SK-N-SH treated with all-trans-retinoic acid at 6 μM for 48 hours (cell line): Measurements from ENCODE around the gene LEMD2.

Experiments
- ATAC-seq: fragments of 200-7000 bp; cut with Tn5 transposase; 3 replicates; pipeline ENCODE4 v1.9.1; 2020; ENCODE audit warnings: mild to moderate bottlenecking, moderate library complexity
- ARNTL ChIP-seq: fragments of 450-650 bp; formaldehyde crosslinking; IDR thresholded peaks from 2 replicates; pipeline ENCODE4 v1.5.0; 2020; ENCODE audit warnings: low read depth, mild to moderate bottlenecking, moderate library complexity, borderline replicate concordance
- CREB5 ChIP-seq: fragments of 250-450 bp; sonication (Bioruptor Pico); IDR thresholded peaks from 2 replicates; pipeline ENCODE4 v1.5.1; 2020; ENCODE audit warnings: low read depth, mild to moderate bottlenecking, moderate library complexity
- CSDC2 ChIP-seq: fragments of 250-450 bp; sonication (Bioruptor Pico); IDR thresholded peaks from 2 replicates; pipeline ENCODE4 v1.5.0; 2020; ENCODE audit warnings: mild to moderate bottlenecking, moderate library complexity
- CSRNP3 ChIP-seq: fragments of 250-450 bp; sonication (Bioruptor Pico); IDR thresholded peaks from 2 replicates; pipeline ENCODE4 v1.5.1; 2021; ENCODE audit warnings: mild to moderate bottlenecking, moderate library complexity
- ESRRG ChIP-seq: fragments of 250-450 bp; sonication (Bioruptor Pico); IDR thresholded peaks from 2 replicates; pipeline ENCODE4 v1.6.1; 2021; ENCODE audit warnings: mild to moderate bottlenecking
- GLIS3 ChIP-seq: fragments of 250-450 bp; sonication (Bioruptor Pico); IDR thresholded peaks from 2 replicates; pipeline ENCODE4 v1.5.0; 2020; ENCODE audit warnings: mild to moderate bottlenecking, moderate library complexity
- ISL1 ChIP-seq: fragments of 250-450 bp; sonication (Bioruptor Pico); IDR thresholded peaks from 2 replicates; pipeline ENCODE4 v2.1.2; 2022; ENCODE audit warnings: mild to moderate bottlenecking, moderate library complexity
- OSR1 ChIP-seq: fragments of 250-450 bp; sonication (Bioruptor Pico); IDR thresholded peaks from 2 replicates; pipeline ENCODE4 v1.8.0; 2022; ENCODE audit warnings: moderate library complexity, mild to moderate bottlenecking, inconsistent platforms
- PATZ1 ChIP-seq: fragments of 250-450 bp; sonication (Bioruptor Pico); IDR thresholded peaks from 2 replicates; pipeline ENCODE4 v1.8.0; 2020; ENCODE audit warnings: mild to moderate bottlenecking, moderate library complexity, borderline replicate concordance
- POU6F1 ChIP-seq: fragments of 250-450 bp; sonication (Bioruptor Pico); IDR thresholded peaks from 2 replicates; pipeline ENCODE4 v1.8.0; 2021; ENCODE audit warnings: low read depth, mild to moderate bottlenecking, moderate library complexity, borderline replicate concordance
- PPARA ChIP-seq: fragments of 250-450 bp; sonication (Bioruptor Pico); IDR thresholded peaks from 2 replicates; pipeline ENCODE4 v1.5.0; 2020; ENCODE audit warnings: mild to moderate bottlenecking, borderline replicate concordance
- RARB ChIP-seq: fragments of 250-450 bp; sonication (Bioruptor Pico); IDR thresholded peaks from 2 replicates; pipeline ENCODE4 v1.8.0; 2021; ENCODE audit warnings: mild to moderate bottlenecking, moderate library complexity
- SNAI2 ChIP-seq: fragments of 250-450 bp; sonication (Bioruptor Pico); IDR thresholded peaks from 2 replicates; pipeline ENCODE4 v1.5.0; 2020; ENCODE audit warnings: mild to moderate bottlenecking, moderate library complexity
- TCF4 ChIP-seq: fragments of 250-450 bp; sonication (Bioruptor Pico); IDR thresholded peaks from 2 replicates; pipeline ENCODE4 v1.8.0; 2021; ENCODE audit warnings: mild to moderate bottlenecking, moderate library complexity, borderline replicate concordance
- TOX ChIP-seq: fragments of 250-450 bp; sonication (Bioruptor Pico); IDR thresholded peaks from 2 replicates; pipeline ENCODE4 v1.8.0; 2021; ENCODE audit warnings: mild to moderate bottlenecking, moderate library complexity, borderline replicate concordance
- TSHZ2 ChIP-seq: fragments of 250-450 bp; sonication (Bioruptor Pico); IDR thresholded peaks from 2 replicates; pipeline ENCODE4 v1.5.0; 2020; ENCODE audit warnings: mild to moderate bottlenecking, moderate library complexity
- ZC3H10 ChIP-seq: fragments of 250-450 bp; sonication (Bioruptor Pico); IDR thresholded peaks from 2 replicates; pipeline ENCODE4 v1.5.1; 2021; ENCODE audit warnings: mild to moderate bottlenecking, moderate library complexity
- ZFP3 ChIP-seq: fragments of 250-450 bp; sonication (Bioruptor Pico); IDR thresholded peaks from 2 replicates; pipeline ENCODE4 v1.5.0; 2020; ENCODE audit warnings: mild to moderate bottlenecking, moderate library complexity
- ZFP30 ChIP-seq: fragments of 450-650 bp; formaldehyde crosslinking; IDR thresholded peaks from 2 replicates; pipeline ENCODE4 v1.5.0; 2022; ENCODE audit warnings: mild to moderate bottlenecking, moderate library complexity
- ZNF70 ChIP-seq: fragments of 450-650 bp; formaldehyde crosslinking; IDR thresholded peaks from 2 replicates; pipeline ENCODE4 v1.5.0; 2020; ENCODE audit warnings: mild to moderate bottlenecking, moderate library complexity
- ZNF8 ChIP-seq: fragments of 450-650 bp; formaldehyde crosslinking; IDR thresholded peaks from 2 replicates; pipeline ENCODE4 v1.5.0; 2020; ENCODE audit warnings: mild to moderate bottlenecking, moderate library complexity

LEMD2 gene

GRCh38 chr6:33792981-33793380, 4.1 kb upstream of the LEMD2 start:
- no peak for ATAC-seq
- TF ChIP-seq CSDC2 (CRISPR knock-in tag) (no peak), PPARA (CRISPR knock-in tag) (no peak), SNAI2 (CRISPR knock-in tag) (no peak), GLIS3 (no peak)

GRCh38 chr6:33791620-33792019, 2.7 kb upstream of the LEMD2 start:
- no peak for ATAC-seq
- TF ChIP-seq RARB (CRISPR knock-in tag), result no peak
- TF ChIP-seq PPARA (CRISPR knock-in tag), result no peak
- no peak for TF ChIP-seq TSHZ2 (CRISPR knock-in tag)
- TF ChIP-seq SNAI2 (CRISPR knock-in tag), result no peak
- no peak for TF ChIP-seq GLIS3
- TF ChIP-seq ZFP30 (CRISPR knock-in tag), result no peak
- TF ChIP-seq ZNF70 (CRISPR knock-in tag), result no peak
- TF ChIP-seq ZNF8 (CRISPR knock-in tag), result no peak
- TF ChIP-seq ISL1 (CRISPR knock-in tag), result no peak
- no peak for TF ChIP-seq OSR1
- TF ChIP-seq POU6F1 (CRISPR knock-in tag), result no peak
- TF ChIP-seq CSRNP3, result no peak
- no peak for TF ChIP-seq CREB5 (CRISPR knock-in tag)
- no peak for TF ChIP-seq ZC3H10 (CRISPR knock-in tag)
- no peak for TF ChIP-seq PATZ1 (CRISPR knock-in tag)

- TF ChIP-seq ZFP3 (no peak), ISL1 (CRISPR knock-in tag) (no peak), PATZ1 (CRISPR knock-in tag) (no peak), ZNF8 (CRISPR knock-in tag) (no peak), ZNF70 (CRISPR knock-in tag) (no peak), ARNTL (no peak), CSRNP3 (no peak), ESRRG (CRISPR knock-in tag) (no peak), ZC3H10 (CRISPR knock-in tag) (no peak), OSR1 (no peak), CSDC2 (CRISPR knock-in tag) (no peak), CREB5 (CRISPR knock-in tag) (no peak), SNAI2 (CRISPR knock-in tag) (no peak), TOX (CRISPR knock-in tag) (no peak), PPARA (CRISPR knock-in tag) (no peak), TCF4 (CRISPR knock-in tag) (no peak), GLIS3 (no peak), ZFP30 (CRISPR knock-in tag) (no peak)
- no peak for ATAC-seq
These were observed 2.0 kb upstream of the LEMD2 start for GRCh38 chr6:33790910-33791309.
